HG02798 (cell line): ENCODE results near the gene CERCAM.
"Not testable (repeated sequence)": the region's sequence is repeated elsewhere in the genome, so short reads cannot be mapped to it uniquely, and the experiment has no call there.

ENCODE experiments used
- ATAC-seq: cut with Tn5 transposase; IDR thresholded peaks from one replicate; pipeline ENCODE4 v1.9.1; 2021; ENCODE audit warnings: mild to moderate bottlenecking; ENCODE audit not compliant: unreplicated experiment, poor library complexity

CERCAM gene

GRCh38 chr9:128415281-128415680, 5.4 kb upstream of the CERCAM start:
- no peak for ATAC-seq

GRCh38 chr9:128416014-128416413, 4.6 kb upstream of the CERCAM start:
- ATAC-seq: no peak

DNA sequence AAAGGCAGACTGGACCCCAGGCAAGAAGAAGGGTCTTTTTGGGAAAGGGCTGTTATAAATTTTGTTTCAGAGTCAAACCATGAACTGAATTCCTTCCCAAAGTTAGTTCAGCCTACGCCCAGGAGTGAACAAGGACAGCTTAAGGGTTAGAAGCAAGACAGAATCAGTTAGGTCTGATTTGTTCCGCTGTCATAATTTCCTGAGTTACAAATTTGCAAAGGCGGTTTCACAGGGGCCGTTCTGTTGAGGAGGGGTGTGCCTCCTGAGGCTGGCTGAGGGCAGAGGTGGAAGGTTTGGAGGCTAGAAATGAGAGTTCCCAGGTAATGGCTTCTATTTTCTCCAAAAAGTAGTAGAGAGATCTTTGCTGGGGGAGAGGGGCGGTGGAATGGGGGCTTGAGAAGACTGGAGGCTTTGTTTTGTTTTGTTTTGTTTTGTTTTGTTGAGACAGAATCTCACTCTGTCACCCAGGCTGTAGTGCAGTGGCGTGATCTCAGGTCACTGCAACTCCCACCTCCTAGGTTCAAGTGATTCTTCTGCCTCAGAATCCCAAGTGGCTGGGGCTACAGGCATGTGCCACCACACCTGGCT, 4.1 kb upstream of the CERCAM start:
- no peak for ATAC-seq

DNA sequence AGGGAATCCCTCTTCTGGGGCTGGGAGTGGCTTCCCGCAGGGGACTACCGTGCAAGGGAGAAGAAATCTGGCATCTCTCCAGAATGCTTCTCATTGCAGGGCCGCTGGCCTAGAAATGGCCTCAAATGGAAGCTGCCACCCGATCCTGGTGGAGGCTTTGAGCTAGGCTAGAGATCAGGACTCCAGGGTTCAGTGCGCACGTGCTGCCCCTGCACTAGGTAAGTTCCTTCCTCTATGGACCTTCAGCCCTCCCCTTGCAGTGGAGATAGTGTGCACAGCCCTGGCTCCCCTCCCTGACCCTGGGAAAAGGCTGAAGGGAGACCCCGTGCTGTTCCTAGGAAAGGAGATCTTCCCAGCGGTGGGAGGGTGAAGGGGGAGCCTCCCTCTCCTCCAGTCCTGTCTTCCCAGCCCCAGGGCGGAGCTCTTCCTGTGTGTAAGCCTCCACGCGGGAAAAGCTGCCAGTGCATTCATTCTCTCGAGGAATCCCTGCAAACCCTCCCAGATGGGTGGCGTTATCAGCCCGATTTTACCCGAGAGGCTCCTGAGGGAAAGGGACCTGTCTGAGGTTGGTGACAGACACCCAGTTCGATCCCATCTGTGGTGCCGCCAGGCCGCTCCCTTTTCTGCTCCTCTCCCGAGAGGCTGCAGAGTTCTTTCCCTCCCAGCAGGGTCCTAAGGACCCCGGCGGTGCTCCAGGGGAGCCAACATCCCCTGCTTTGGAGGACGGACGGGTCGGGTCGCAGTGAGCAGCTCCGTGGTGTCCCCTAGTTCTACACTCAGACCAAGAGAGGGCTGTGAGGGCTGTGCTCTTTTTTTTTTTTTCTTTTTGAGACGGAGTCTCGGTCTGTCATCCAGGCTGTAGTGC, 1.4 kb upstream of the CERCAM start:
- no peak for ATAC-seq

- ATAC-seq: peak; percentile 83
These were observed 502 bp upstream of the CERCAM start for GRCh38 chr9:128420060-128420650.

DNA sequence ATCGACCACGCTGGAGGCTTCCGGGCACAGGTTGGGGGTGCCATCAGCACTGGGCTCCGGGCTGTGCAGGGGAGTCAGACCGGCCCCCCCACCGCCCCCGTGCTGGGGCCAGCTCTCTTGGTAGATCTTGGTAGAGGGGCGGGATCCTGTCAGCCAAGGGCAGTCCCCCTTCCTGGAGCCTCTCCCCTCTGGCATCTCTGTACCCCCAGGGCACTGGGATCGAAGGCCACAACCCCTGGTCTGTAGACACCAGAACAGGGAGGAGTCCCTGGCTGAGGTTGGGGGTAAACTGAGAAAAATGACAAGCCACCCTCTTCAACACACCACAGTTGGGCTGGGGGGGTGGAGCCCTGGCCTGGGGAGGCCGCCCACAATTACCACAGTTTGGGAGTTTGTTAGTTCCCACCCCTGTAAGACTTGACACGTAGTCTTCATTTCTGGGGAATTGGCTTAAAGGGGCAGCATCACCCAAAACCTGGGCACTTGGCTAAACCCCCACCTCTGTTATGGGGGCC, 882 bp downstream of the CERCAM start:
- ATAC-seq: no peak

DNA sequence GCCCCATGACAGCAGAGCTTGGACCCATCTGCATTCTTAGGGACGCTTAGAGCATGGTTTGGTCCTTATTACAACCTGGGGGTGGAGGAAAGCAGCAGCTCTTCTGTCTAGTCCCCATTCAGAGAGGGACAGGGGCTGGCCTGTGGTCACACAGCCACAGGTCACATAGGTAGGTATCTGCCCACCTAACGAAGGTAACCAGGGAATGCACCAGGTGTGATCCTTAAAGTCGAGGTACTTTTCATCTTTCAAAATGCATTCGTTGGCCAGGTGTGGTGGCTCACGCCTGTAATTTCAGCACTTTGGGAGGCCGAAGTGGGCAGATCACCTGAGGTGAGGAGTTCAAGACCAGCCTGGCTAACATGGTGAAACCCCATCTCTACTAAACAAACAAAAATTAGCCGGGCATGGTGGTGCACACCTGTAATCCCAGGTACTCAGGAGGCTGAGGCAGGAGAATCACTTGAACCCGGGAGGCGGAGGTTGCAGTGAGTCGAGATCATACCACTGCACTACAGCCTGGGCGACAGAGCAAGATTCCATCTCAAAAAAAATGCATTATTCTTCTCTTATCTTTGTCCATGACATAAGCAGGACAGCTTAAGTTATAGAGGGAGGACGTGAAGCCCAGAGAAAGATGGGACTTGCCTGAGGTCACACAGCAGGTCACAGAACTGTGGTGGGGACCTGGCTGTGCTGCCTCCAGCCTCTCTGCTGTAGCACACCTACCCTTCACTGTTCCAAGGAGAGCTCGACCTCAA, 1.5 kb downstream of the CERCAM start:
- ATAC-seq: not testable (repeated sequence)

- ATAC-seq: no peak
These were observed 2.1 kb downstream of the CERCAM start for GRCh38 chr9:128422783-128423150.

GRCh38 chr9:128423356-128423755, 2.7 kb downstream of the CERCAM start:
- not testable (repeated sequence) for ATAC-seq

GRCh38 chr9:128424268-128424780, 3.7 kb downstream of the CERCAM start:
- no peak for ATAC-seq

DNA sequence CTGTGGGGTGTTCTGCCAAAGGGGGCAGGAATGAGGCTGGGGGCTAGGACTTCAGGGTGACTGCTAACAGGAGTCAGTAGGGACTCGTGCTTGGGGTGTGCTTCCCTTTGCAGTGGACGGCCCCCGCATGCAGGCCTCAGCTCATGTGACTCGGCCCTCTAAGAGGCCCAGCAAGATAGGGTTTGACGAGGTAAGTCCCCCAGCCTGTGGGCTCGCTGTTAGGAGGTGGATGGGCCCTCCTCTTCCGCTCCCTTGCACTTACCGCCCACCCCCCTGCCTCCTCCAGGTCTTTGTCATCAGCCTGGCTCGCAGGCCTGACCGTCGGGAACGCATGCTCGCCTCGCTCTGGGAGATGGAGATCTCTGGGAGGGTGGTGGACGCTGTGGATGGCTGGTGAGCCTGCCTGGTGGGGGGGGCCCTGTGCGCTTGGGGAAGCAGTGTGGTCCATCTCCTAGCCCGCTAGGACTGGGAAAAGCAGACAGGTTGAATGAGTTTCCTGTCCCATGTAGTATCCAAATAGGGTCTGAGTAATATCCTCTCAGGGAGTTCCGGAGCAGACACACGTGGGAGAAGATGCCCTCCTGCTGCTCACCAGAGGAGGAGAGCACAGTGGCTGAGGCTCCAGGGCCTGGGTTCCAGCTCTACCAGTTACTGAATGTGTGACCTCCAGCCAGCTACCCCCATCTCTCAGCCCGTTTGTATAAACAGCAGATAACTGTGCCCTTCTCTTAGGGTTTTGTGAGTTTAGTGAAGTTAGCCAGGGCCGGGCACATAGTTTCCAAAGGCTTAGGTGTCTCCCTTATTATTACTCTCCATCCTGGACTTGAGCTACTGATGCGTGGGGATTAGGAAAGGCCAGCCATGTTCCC, 8.2 kb downstream of the CERCAM start:
- ATAC-seq: no peak

- no peak for ATAC-seq
These were observed 8.9 kb downstream of the CERCAM start for GRCh38 chr9:128429513-128430086.

DNA sequence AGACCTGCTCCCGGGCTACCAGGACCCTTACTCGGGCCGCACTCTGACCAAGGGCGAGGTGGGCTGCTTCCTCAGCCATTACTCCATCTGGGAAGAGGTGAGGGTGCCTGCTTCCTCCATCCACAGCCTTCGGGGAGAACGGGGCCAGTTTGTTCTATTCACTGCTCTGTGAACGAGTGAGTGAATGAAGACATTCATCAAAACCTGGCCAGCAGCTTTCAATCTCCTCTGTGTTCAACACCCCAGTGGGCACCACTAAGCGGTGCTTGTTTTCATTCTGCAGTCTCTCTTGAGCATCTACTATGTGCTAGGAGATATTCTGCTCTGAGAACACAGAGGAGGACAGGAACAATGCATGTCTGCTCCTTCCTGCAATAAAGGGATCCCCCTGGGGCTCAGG, 10.6 kb downstream of the CERCAM start:
- ATAC-seq: no peak

DNA sequence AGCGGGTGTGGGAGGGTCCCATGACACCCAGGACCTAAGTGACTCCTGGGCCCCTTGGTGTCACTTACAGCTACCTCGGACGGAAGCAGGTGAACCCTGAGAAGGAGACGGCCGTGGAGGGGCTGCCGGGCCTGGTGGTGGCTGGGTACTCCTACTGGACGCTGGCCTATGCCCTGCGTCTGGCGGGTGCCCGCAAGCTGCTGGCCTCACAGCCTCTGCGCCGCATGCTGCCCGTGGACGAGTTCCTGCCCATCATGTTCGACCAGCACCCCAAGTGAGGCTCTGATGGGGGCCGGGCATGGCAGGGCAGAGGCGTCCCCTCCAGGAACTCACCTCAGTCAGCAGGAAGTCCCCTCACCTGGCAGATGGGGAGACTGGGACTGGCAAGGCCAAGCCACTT, 13.7 kb downstream of the CERCAM start:
- no peak for ATAC-seq

DNA sequence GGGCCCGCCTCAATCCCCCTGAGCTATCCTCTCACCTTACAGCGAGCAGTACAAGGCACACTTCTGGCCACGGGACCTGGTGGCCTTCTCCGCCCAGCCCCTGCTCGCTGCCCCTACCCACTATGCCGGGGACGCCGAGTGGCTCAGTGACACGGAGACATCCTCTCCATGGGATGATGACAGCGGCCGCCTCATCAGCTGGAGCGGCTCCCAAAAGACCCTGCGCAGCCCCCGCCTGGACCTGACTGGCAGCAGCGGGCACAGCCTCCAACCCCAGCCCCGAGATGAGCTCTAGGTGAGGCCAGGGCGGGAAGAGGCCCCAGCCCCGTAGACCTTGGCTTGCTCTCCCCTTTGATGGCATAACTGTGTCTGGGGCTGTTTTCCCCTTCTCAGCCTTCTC, 15.0 kb downstream of the CERCAM start:
- ATAC-seq: no peak

- peak; percentile 64 for ATAC-seq
These were observed 17.9 kb downstream of the CERCAM start for GRCh38 chr9:128438343-128439109.

DNA sequence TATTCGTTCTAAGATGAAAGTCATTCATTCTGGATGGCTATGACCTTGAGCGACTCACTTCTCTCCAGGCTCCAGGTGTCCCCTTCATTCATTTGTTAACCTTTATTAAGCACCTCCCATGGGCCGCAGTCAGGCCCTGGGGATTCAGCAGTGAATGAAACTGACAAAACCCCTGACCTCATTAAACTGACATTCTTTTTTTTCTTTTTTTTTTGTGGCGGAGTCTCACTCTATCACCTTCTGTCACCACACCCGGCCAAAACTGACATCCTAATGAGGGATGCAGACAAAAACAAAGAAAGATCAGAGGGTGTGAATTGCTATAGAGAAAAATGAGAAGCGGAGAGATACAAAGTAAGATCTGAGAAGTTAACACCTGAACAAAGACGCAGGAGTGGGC, 18.6 kb downstream of the CERCAM start:
- no peak for ATAC-seq

DNA sequence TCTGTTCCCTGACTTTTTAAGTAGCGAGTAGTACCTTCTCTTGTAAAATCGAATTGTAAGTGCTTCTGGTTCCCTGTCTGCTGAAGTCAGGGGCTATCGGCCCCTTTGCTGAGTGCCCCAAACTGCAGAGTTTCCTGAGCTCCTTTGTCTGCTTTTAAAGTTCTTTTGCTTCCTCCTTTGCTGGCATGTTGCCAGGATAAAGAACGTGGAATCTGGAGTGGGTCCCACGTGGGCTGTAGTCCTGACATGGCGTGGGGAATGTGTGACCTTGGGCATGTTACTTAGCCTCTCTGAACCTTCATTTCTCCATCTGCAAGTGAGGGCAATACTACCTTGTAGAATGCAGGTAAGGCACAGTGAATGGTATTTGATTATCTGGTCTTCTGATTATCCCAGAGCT, 21.5 kb downstream of the CERCAM start:
- no peak for ATAC-seq
